ENCODE measurements around the gene PLAC9. TPM values are rescaled to one million over a fixed set of nuclear protein-coding genes. Genes with fewer than 3 reads are reported as not detected.

Gene PLAC9
- total RNA-seq, 4 donors from 2014 or later = 4.0 to 12.4 (median 8.9) TPM

GRCh38 chr10:80172896-80173295, 40.4 kb downstream of the PLAC9 start:
- H3K4me3 ChIP-seq = no peak overlapping the region
- no peaks in the 10 kb centered on the region for H3K9me3 ChIP-seq
- peak overlapping the region in 1 of 4 donors; percentile 32 for H3K27ac ChIP-seq
- no peaks in the 10 kb centered on the region for H3K27me3 ChIP-seq
- H3K4me1 ChIP-seq = peaks cover 0 to 19% (median 0%) of the 10 kb centered on the region in 4 donors
- peak in 2 of 3 donors; percentile 59 to 68 for DNase-seq
- H3K36me3 ChIP-seq = peaks cover 0 to 53% (median 0%) of the 10 kb centered on the region in 3 donors
- TF ChIP-seq POLR2A (IDR thresholded peaks at IDR 0.05) (no peak), CTCF (IDR thresholded peaks at IDR 0.05) (no peak)

- Histone ChIP-seq H3K4me3 (no peak overlapping the region), H3K4me1 (peaks cover 0 to 25% (median 0%) of the 10 kb centered on the region in 4 donors), H3K9me3 (no peaks in the 10 kb centered on the region), H3K36me3 (peaks cover 0 to 51% (median 0%) of the 10 kb centered on the region in 3 donors), H3K27me3 (no peaks in the 10 kb centered on the region), H3K27ac (peak overlapping the region in 1 of 4 donors; percentile 19)
- peak in 1 of 3 donors; percentile 48 for DNase-seq
- no peak for TF ChIP-seq POLR2A (IDR thresholded peaks at IDR 0.05)
- TF ChIP-seq CTCF (IDR thresholded peaks at IDR 0.05) = no peak
These were observed 40.9 kb downstream of the PLAC9 start for GRCh38 chr10:80173466-80173865.

GRCh38 chr10:80174641-80175395, 42.3 kb downstream of the PLAC9 start:
- no peaks in the 10 kb centered on the region for H3K27me3 ChIP-seq
- no peak overlapping the region for H3K27ac ChIP-seq
- TF ChIP-seq POLR2A (IDR thresholded peaks at IDR 0.05) (no peak), CTCF (IDR thresholded peaks at IDR 0.05) (no peak)
- DNase-seq = no peak
- H3K9me3 ChIP-seq = no peaks in the 10 kb centered on the region
- peaks cover 0 to 38% (median 0%) of the 10 kb centered on the region in 3 donors for H3K36me3 ChIP-seq
- no peak overlapping the region for H3K4me3 ChIP-seq
- H3K4me1 ChIP-seq = peaks cover 0 to 26% (median 0%) of the 10 kb centered on the region in 4 donors

- Histone ChIP-seq H3K27ac (no peak overlapping the region), H3K4me3 (no peak overlapping the region), H3K27me3 (no peaks in the 10 kb centered on the region), H3K4me1 (peaks cover 0 to 26% (median 0%) of the 10 kb centered on the region in 4 donors), H3K9me3 (no peaks in the 10 kb centered on the region), H3K36me3 (peaks cover 0 to 39% (median 0%) of the 10 kb centered on the region in 3 donors)
- TF ChIP-seq CTCF (IDR thresholded peaks at IDR 0.05) (no peak), POLR2A (IDR thresholded peaks at IDR 0.05) (no peak)
- DNase-seq = no peak
These were observed 44.0 kb downstream of the PLAC9 start for GRCh38 chr10:80176526-80176925.

GRCh38 chr10:80177781-80178636, 45.5 kb downstream of the PLAC9 start:
- Histone ChIP-seq H3K4me3 (no peak overlapping the region), H3K27ac (no peak overlapping the region), H3K9me3 (no peaks in the 10 kb centered on the region), H3K36me3 (peaks cover 0 to 25% (median 0%) of the 10 kb centered on the region in 3 donors), H3K4me1 (peaks cover 0 to 24% (median 0%) of the 10 kb centered on the region in 4 donors), H3K27me3 (no peaks in the 10 kb centered on the region)
- DNase-seq = no peak
- TF ChIP-seq CTCF (IDR thresholded peaks at IDR 0.05) = no peak
- no peak for TF ChIP-seq POLR2A (IDR thresholded peaks at IDR 0.05)

Measured in Peyer's patch (tissue), 4 donors.